OCI-LY3 (cell line): ENCODE measurements around the gene BCR.
"Not testable (repeated sequence)": the region's sequence is repeated elsewhere in the genome, so short reads cannot be mapped to it uniquely, and the experiment has no call there.

Experiments
- H2AFZ ChIP-seq: fragments of 200-600, 300-600 bp; shearing (Covaris generic); 2 replicates; pipeline ENCODE4 v1.6.0; 2014; ENCODE audit warnings: antibody characterized with exemption, low read depth, low read length
- H3K27ac ChIP-seq: fragments of 200-600, 300-600 bp; sonication (generic); 2 replicates; pipeline ENCODE4 v1.5.1; 2014; ENCODE audit warnings: mild to moderate bottlenecking, low read length, moderate library complexity, mixed read lengths
- H3K27me3 ChIP-seq: fragments of 200-600, 300-600 bp; sonication (generic); 2 replicates; pipeline ENCODE4 v1.6.1; 2014; ENCODE audit warnings: low read depth, low read length, mixed read lengths
- H3K36me3 ChIP-seq: fragments of 200-600, 300-600 bp; sonication (generic); replicated peaks from 2 replicates; pipeline ENCODE3; 2014; ENCODE audit warnings: low read depth, low read length, mixed read lengths
- H3K4me1 ChIP-seq: fragments of 300-600, 200-600 bp; sonication (generic); 2 replicates; pipeline ENCODE4 v1.6.1; 2014; ENCODE audit warnings: low read length, mixed read lengths
- H3K4me2 ChIP-seq: fragments of 200-600, 300-600 bp; sonication (generic); 2 replicates; pipeline ENCODE4 v1.6.1; 2014; ENCODE audit warnings: low read length, mixed read lengths
- H3K4me3 ChIP-seq: fragments of 300-600, 200-600 bp; sonication (generic); 2 replicates; pipeline ENCODE4 v1.5.1; 2014; ENCODE audit warnings: antibody characterized with exemption, mild to moderate bottlenecking, low read length, moderate library complexity
- H3K79me2 ChIP-seq: fragments of 300-600, 200-600 bp; shearing (Covaris generic); 2 replicates; pipeline ENCODE4 v1.6.1; 2014; ENCODE audit warnings: mild to moderate bottlenecking, low read length, mixed read lengths
- H3K9ac ChIP-seq: fragments of 300-600, 200-600 bp; shearing (Covaris generic); 2 replicates; pipeline ENCODE4 v1.6.0; 2014; ENCODE audit warnings: mild to moderate bottlenecking, low read length, moderate library complexity
- H3K9me3 ChIP-seq: fragments of 200-600, 300-600 bp; shearing (Covaris generic); 2 replicates; pipeline ENCODE4 v1.6.1; 2014; ENCODE audit warnings: low read length, mixed read lengths; ENCODE audit not compliant: insufficient read depth
- H4K20me1 ChIP-seq: fragments of 200-600, 300-600 bp; sonication (generic); 2 replicates; pipeline ENCODE4 v1.6.1; 2016; ENCODE audit warnings: low read length, mixed read lengths; ENCODE audit not compliant: insufficient read depth
- CTCF ChIP-seq: fragments of 200-600, 300-600 bp; sonication (generic); IDR thresholded peaks from 2 replicates; pipeline ENCODE4 v1.5.1; 2014; ENCODE audit warnings: antibody characterized with exemption, low read length, low read depth
- EZH2phosphoT487 ChIP-seq: fragments of 200-600 bp; shearing (Covaris generic); IDR thresholded peaks from 2 replicates; pipeline ENCODE4 v1.6.1; 2018; ENCODE audit warnings: antibody characterized with exemption, mixed run types, low read depth

The BCR gene

GRCh38 chr22:23365524-23365923 is 185.2 kb downstream of the BCR start:
- H3K4me1 ChIP-seq, result no peaks in the 10 kb centered on the region
- TF ChIP-seq CTCF (no peak), EZH2phosphoT487 (no peak)
- no peak overlapping the region for H3K4me2 ChIP-seq

GRCh38 chr22:23365961-23366360 is 185.7 kb downstream of the BCR start:
- H3K4me1 ChIP-seq, result no peaks in the 10 kb centered on the region
- no peaks in the 10 kb centered on the region for H3K36me3 ChIP-seq
- H2AFZ ChIP-seq, result no peak overlapping the region
- H4K20me1 ChIP-seq, result no peaks in the 10 kb centered on the region
- no peaks in the 10 kb centered on the region for H3K79me2 ChIP-seq
- no peak overlapping the region for H3K9ac ChIP-seq
- peaks cover 69% of the 10 kb centered on the region for H3K27me3 ChIP-seq
- TF ChIP-seq EZH2phosphoT487, result no peak
- TF ChIP-seq CTCF, result no peak
- no peaks in the 10 kb centered on the region for H3K9me3 ChIP-seq
- no peak overlapping the region for H3K4me3 ChIP-seq
- no peak overlapping the region for H3K4me2 ChIP-seq
- no peak overlapping the region for H3K27ac ChIP-seq

More at GRCh38 chr22:23365524-23365923, 185.2 kb downstream of the BCR start:
- Histone ChIP-seq H3K36me3 (no peaks in the 10 kb centered on the region), H3K27me3 (peaks cover 69% of the 10 kb centered on the region), H3K9me3 (no peaks in the 10 kb centered on the region), H3K4me3 (no peak overlapping the region), H4K20me1 (no peaks in the 10 kb centered on the region), H3K9ac (no peak overlapping the region), H2AFZ (no peak overlapping the region), H3K27ac (no peak overlapping the region), H3K79me2 (no peaks in the 10 kb centered on the region)

- H3K79me2 ChIP-seq, H3K27ac ChIP-seq, H4K20me1 ChIP-seq, H3K9me3 ChIP-seq, H3K4me3 ChIP-seq, H3K9ac ChIP-seq, H3K36me3 ChIP-seq, H3K4me1 ChIP-seq, H2AFZ ChIP-seq, H3K4me2 ChIP-seq: not testable (repeated sequence)
- peaks cover 73% of the 10 kb centered on the region for H3K27me3 ChIP-seq
Observed at GRCh38 chr22:23367196-23367595, 186.9 kb downstream of the BCR start.
